H9 (cell line): ENCODE measurements around the gene DNAH1. TPM values are rescaled to one million over a fixed set of nuclear protein-coding genes. Genes with fewer than 3 reads are reported as not detected.

ENCODE experiments used
- DNase-seq: peaks from one replicate; pipeline ENCODE4 v3.0.0-alpha.2; 2017
- H2AFZ ChIP-seq: one replicate; pipeline ENCODE4 v1.6.1; 2013; ENCODE audit warnings: mild to moderate bottlenecking, low read length, control low read depth, moderate library complexity
- H2AK5ac ChIP-seq: 2 replicates; pipeline ENCODE4 v1.6.1; 2013; ENCODE audit warnings: low read length, control low read depth, mixed read lengths; ENCODE audit not compliant: insufficient read length
- H2BK120ac ChIP-seq: one replicate; pipeline ENCODE4 v1.6.1; 2013; ENCODE audit warnings: low read depth, mild to moderate bottlenecking, low read length, control low read depth, inconsistent platforms; ENCODE audit not compliant: poor library complexity, severe bottlenecking
- H2BK12ac ChIP-seq: 2 replicates; pipeline ENCODE4 v1.6.1; 2013; ENCODE audit warnings: low read length, control low read depth, mixed read lengths, low read depth; ENCODE audit not compliant: insufficient read length
- H2BK15ac ChIP-seq: 2 replicates; pipeline ENCODE4 v1.6.1; 2013; ENCODE audit warnings: low read depth, low read length, control low read depth
- H2BK20ac ChIP-seq: one replicate; pipeline ENCODE4 v1.6.1; 2013; ENCODE audit warnings: low read depth, mild to moderate bottlenecking, low read length, control low read depth, inconsistent platforms; ENCODE audit not compliant: poor library complexity, severe bottlenecking
- H2BK5ac ChIP-seq: 2 replicates; pipeline ENCODE4 v1.6.1; 2013; ENCODE audit warnings: low read length, control low read depth, mixed read lengths; ENCODE audit not compliant: insufficient read length
- H3K14ac ChIP-seq: 2 replicates; pipeline ENCODE4 v1.6.1; 2013; ENCODE audit warnings: low read length, control low read depth; ENCODE audit not compliant: insufficient read depth
- H3K18ac ChIP-seq: 2 replicates; pipeline ENCODE4 v1.6.1; 2013; ENCODE audit warnings: low read depth, mild to moderate bottlenecking, mixed read lengths, low read length, control low read depth; ENCODE audit not compliant: insufficient read length
- H3K23ac ChIP-seq: 2 replicates; pipeline ENCODE4 v1.6.1; 2013; ENCODE audit warnings: low read length, control low read depth, mixed read lengths, low read depth; ENCODE audit not compliant: insufficient read length
- H3K23me2 ChIP-seq: 2 replicates; pipeline ENCODE4 v1.6.1; 2013; ENCODE audit warnings: low read depth, mild to moderate bottlenecking, mixed read lengths, low read length, control low read depth; ENCODE audit not compliant: insufficient read length, poor library complexity, severe bottlenecking
- H3K27ac ChIP-seq: 2 replicates; pipeline ENCODE4 v1.5.1; 2013; ENCODE audit warnings: low read length, control low read depth, mixed read lengths, low read depth; ENCODE audit not compliant: insufficient read length
- H3K27me3 ChIP-seq: 2 replicates; pipeline ENCODE4 v1.6.1; 2013; ENCODE audit warnings: low read length, control low read depth, inconsistent platforms; ENCODE audit not compliant: insufficient read depth
- H3K4ac ChIP-seq: 2 replicates; pipeline ENCODE4 v1.6.1; 2013; ENCODE audit warnings: low read depth, mild to moderate bottlenecking, control low read depth, inconsistent platforms, low read length, moderate library complexity
- H3K4me1 ChIP-seq: 2 replicates; pipeline ENCODE4 v1.6.1; 2013; ENCODE audit warnings: low read length, control low read depth, inconsistent platforms; ENCODE audit not compliant: insufficient read depth
- H3K4me2 ChIP-seq: 2 replicates; pipeline ENCODE4 v1.6.1; 2013; ENCODE audit warnings: low read length, control low read depth, mixed read lengths; ENCODE audit not compliant: insufficient read length, insufficient read depth
- H3K56ac ChIP-seq: 2 replicates; pipeline ENCODE4 v1.6.1; 2013; ENCODE audit warnings: low read depth, mild to moderate bottlenecking, mixed read lengths, low read length, control low read depth; ENCODE audit not compliant: insufficient read length
- H3K79me1 ChIP-seq: 2 replicates; pipeline ENCODE4 v1.6.1; 2013; ENCODE audit warnings: low read depth, mild to moderate bottlenecking, moderate library complexity, low read length, control low read depth, inconsistent platforms; ENCODE audit not compliant: insufficient read depth, poor library complexity, severe bottlenecking
- H3K79me2 ChIP-seq: 2 replicates; pipeline ENCODE4 v1.6.1; 2013; ENCODE audit warnings: low read length, control low read depth, inconsistent platforms; ENCODE audit not compliant: insufficient read depth
- H3K9ac ChIP-seq: 2 replicates; pipeline ENCODE4 v1.6.1; 2013; ENCODE audit warnings: low read length, control low read depth, mixed read lengths; ENCODE audit not compliant: insufficient read length; ENCODE audit errors: extremely low read depth
- H3K9me3 ChIP-seq: one replicate; pipeline ENCODE4 v1.6.1; 2013; ENCODE audit warnings: low read depth, low read length, inconsistent platforms; ENCODE audit not compliant: control insufficient read depth
- H3T11ph ChIP-seq: one replicate; pipeline ENCODE4 v1.6.1; 2013; ENCODE audit warnings: mild to moderate bottlenecking, low read length, control low read depth, inconsistent platforms
- H4K20me1 ChIP-seq: one replicate; pipeline ENCODE4 v1.6.1; 2013; ENCODE audit not compliant: control insufficient read depth, insufficient read length, insufficient read depth
- H4K5ac ChIP-seq: 2 replicates; pipeline ENCODE4 v1.6.1; 2013; ENCODE audit warnings: low read depth, mild to moderate bottlenecking, mixed read lengths, low read length, control low read depth; ENCODE audit not compliant: insufficient read length
- H4K8ac ChIP-seq: replicated peaks from 2 replicates; pipeline ENCODE4 v1.6.1; 2013; ENCODE audit warnings: low read length, control low read depth, mixed read lengths, low read depth; ENCODE audit not compliant: insufficient read length
- H4K91ac ChIP-seq: 2 replicates; pipeline ENCODE4 v1.6.1; 2013; ENCODE audit warnings: low read depth, mild to moderate bottlenecking, moderate library complexity, mixed read lengths, low read length, control low read depth; ENCODE audit not compliant: insufficient read length
- H3K27ac Mint-ChIP-seq, 3 experiments: 2 replicates in 2 of 3; 3 replicates in 1 of 3; pipeline ENCODE4 v1.8.0; 2020 to 2021; ENCODE audit warnings: mixed read lengths in 3 of 3, mild to moderate bottlenecking in 1 of 3, moderate library complexity in 1 of 3
- H3K27me3 Mint-ChIP-seq: 2 replicates; pipeline ENCODE4 v1.8.0; 2021; ENCODE audit warnings: low read depth, mild to moderate bottlenecking, moderate library complexity, mixed read lengths
- H3K36me3 Mint-ChIP-seq, 3 experiments: 2 replicates in 2 of 3; 3 replicates in 1 of 3; pipeline ENCODE4 v1.8.0; 2020 to 2021; ENCODE audit warnings: low read depth in 3 of 3, mixed read lengths in 3 of 3; ENCODE audit not compliant: insufficient read depth in 1 of 3
- H3K4me1 Mint-ChIP-seq, 2 experiments: 2 replicates each; pipeline ENCODE4 v1.8.0; 2020; ENCODE audit warnings: mixed read lengths in 2 of 2
- H3K4me3 Mint-ChIP-seq, 2 experiments: 2 replicates in 1 of 2; 3 replicates in 1 of 2; pipeline ENCODE4 v1.8.0; 2020 to 2021; ENCODE audit warnings: mild to moderate bottlenecking in 2 of 2, mixed read lengths in 2 of 2, moderate library complexity in 1 of 2
- H3K9me3 Mint-ChIP-seq, 2 experiments: 2 replicates in 1 of 2; 3 replicates in 1 of 2; pipeline ENCODE4 v1.8.0; 2020; ENCODE audit warnings: mild to moderate bottlenecking in 2 of 2, mixed read lengths in 2 of 2, moderate library complexity in 1 of 2
- CTCF ChIP-seq: fragments of 200-600 bp; sonication (generic); conservative IDR thresholded peaks from 3 replicates; pipeline ENCODE4 v1.8.0; 2021; ENCODE audit warnings: antibody characterized with exemption, mild to moderate bottlenecking
- WGBS: extraction: QIAGEN DNeasy Blood & Tissue Kit; methylation state at CpG from one replicate; pipeline ENCODE4 v1.1.7; 2013; ENCODE audit warnings: missing lambda C conversion rate, low lambda C conversion rate, mixed read lengths; ENCODE audit not compliant: insufficient read length; ENCODE audit errors: extremely low coverage; 5-methylcytosine and 5-hydroxymethylcytosine counted together
- total RNA-seq: library from RNA; stranded (reverse); gene quantifications from 2 replicates; pipeline ENCODE4 v1.2.1, GENCODE V29; 2021

The DNAH1 gene
- total RNA-seq, 1 experiment from 2014 or later, result 2.0 TPM

- Mint-ChIP-seq H3K27ac (no peak overlapping the region; a peak in 1 of 7 replicates), H3K9me3 (no peaks in the 10 kb centered on the region), H3K4me3 (no peak overlapping the region), H3K36me3 (no peaks in the 10 kb centered on the region; a peak in 1 of 7 replicates), H3K27me3 (peaks cover 6% of the 10 kb centered on the region), H3K4me1 (peaks cover 9 to 16% of the 10 kb centered on the region in 2 experiments; a peak in 3 of 4 replicates)
- WGBS, result no CpG with 5 or more reads among the region's 8 CpGs
- H3K56ac ChIP-seq, result no peak overlapping the region
- H3K27ac ChIP-seq, result no peak overlapping the region
- no peak for TF ChIP-seq CTCF
- H4K20me1 ChIP-seq, result no peaks in the 10 kb centered on the region
- no peak overlapping the region for H3K4ac ChIP-seq
- H2BK12ac ChIP-seq, result no peak overlapping the region
- H3K9me3 ChIP-seq, result no peaks in the 10 kb centered on the region
- H3K23me2 ChIP-seq, result no peaks in the 10 kb centered on the region
- DNase-seq, result peak; percentile 21
- H2BK20ac ChIP-seq, result no peak overlapping the region
- no peak overlapping the region for H3K14ac ChIP-seq
- H3K4me1 ChIP-seq, result no peaks in the 10 kb centered on the region
- H3K18ac ChIP-seq, result no peak overlapping the region
- H3K79me1 ChIP-seq, result no peaks in the 10 kb centered on the region
- no peak overlapping the region for H3K9ac ChIP-seq
- no peak overlapping the region for H2BK5ac ChIP-seq
- no peak overlapping the region for H2AK5ac ChIP-seq
- H3K23ac ChIP-seq, result no peak overlapping the region
- H3K27me3 ChIP-seq, result no peaks in the 10 kb centered on the region
- no peak overlapping the region for H3K4me2 ChIP-seq
- H2AFZ ChIP-seq, result no peak overlapping the region
- no peaks in the 10 kb centered on the region for H3K79me2 ChIP-seq
- H2BK15ac ChIP-seq, result no peak overlapping the region
- H3T11ph ChIP-seq, result no peak overlapping the region
- no peak overlapping the region for H4K91ac ChIP-seq
- H4K8ac ChIP-seq, result no peak overlapping the region
- no peak overlapping the region for H2BK120ac ChIP-seq
- no peak overlapping the region for H4K5ac ChIP-seq
Observed at GRCh38 chr3:52443268-52443610, 127.1 kb downstream of the DNAH1 start.
